Measurements from ENCODE around the gene MRGPRG. TPM values are rescaled to one million over a fixed set of nuclear protein-coding genes. Genes with fewer than 3 reads are reported as not detected.

Gene MRGPRG
- total RNA-seq, 1 experiment from 2014 or later, result not detected

DNA sequence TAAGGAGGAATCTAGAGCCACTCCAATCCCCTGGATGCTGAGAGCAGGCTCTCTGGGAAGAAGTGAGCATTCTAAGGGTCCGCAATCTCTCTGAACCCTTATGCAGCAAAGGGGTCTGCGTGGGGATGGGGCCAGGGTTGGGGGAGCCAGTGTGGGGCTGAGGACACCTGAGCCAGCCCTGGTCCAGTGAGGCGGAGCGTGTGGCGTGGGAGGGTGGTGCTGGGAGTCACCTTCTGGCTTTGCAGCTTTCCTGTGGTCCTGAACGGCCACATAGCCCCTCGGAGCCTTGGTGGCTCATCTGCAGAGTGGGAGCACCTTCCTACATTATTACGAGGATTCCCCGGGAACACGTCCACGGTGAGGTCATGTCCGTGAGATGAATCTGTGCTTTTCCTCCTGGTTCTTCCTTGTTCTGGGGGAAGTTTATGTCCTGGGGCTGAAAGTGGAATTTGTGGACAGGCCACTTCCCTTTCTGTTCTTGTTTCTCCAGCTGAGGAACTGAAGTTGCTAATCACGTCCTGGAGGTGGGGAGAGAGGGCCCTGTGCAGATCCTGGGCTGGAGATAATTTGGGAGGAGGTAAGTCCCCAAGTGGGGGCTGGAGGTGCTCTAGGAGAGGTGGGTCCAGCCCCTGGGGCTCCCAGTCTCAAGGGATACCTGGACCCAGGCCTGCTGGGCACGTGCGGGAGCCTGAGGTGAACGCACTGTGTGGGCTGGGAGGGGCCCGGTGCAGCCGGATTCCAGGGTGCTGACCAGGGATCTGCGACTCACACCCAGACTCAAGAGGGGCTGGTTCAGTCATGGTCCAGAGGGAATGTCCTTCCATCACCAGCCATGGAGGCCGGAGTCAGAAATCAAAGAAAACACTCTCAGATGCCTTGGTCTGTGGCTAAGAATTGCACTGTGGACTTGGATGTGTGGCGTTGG lies 7.5 kb upstream of the MRGPRG start:
- Histone ChIP-seq H3K36me3 (ENCODE audit: insufficient read depth, low read length, poor library complexity, severe bottlenecking) (no peaks in the 10 kb centered on the region), H3K27me3 (replicated peaks; ENCODE audit: insufficient read depth, low read depth, low read length, poor library complexity) (no peaks in the 10 kb centered on the region), H3K27ac (ENCODE audit: low read depth, low read length, poor library complexity, severe bottlenecking) (no peak overlapping the region), H3K4me1 (ENCODE audit: insufficient read depth, low read length, poor library complexity, severe bottlenecking) (no peaks in the 10 kb centered on the region), H3K9me3 (ENCODE audit: low read depth, low read length, poor library complexity, severe bottlenecking) (no peaks in the 10 kb centered on the region), H3K4me3 (ENCODE audit: low read depth, low read length, poor library complexity, severe bottlenecking) (no peak overlapping the region)
- TF ChIP-seq EZH2 (IDR thresholded peaks at IDR 0.05; ENCODE audit: borderline replicate concordance, low read depth, low read length, poor library complexity, severe bottlenecking), result no peak
- TF ChIP-seq, protein P1, sequence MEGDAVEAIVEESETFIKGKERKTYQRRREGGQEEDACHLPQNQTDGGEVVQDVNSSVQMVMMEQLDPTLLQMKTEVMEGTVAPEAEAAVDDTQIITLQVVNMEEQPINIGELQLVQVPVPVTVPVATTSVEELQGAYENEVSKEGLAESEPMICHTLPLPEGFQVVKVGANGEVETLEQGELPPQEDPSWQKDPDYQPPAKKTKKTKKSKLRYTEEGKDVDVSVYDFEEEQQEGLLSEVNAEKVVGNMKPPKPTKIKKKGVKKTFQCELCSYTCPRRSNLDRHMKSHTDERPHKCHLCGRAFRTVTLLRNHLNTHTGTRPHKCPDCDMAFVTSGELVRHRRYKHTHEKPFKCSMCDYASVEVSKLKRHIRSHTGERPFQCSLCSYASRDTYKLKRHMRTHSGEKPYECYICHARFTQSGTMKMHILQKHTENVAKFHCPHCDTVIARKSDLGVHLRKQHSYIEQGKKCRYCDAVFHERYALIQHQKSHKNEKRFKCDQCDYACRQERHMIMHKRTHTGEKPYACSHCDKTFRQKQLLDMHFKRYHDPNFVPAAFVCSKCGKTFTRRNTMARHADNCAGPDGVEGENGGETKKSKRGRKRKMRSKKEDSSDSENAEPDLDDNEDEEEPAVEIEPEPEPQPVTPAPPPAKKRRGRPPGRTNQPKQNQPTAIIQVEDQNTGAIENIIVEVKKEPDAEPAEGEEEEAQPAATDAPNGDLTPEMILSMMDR (conservative IDR thresholded peaks at IDR 0.05; ENCODE audit: low read depth, low read length), result no peak
- intact Hi-C loops (cut with micrococcal nuclease; ENCODE audit: unreplicated experiment), result no loop called here
- BruUV-seq (replicated peaks), result no TSS peak
- ChIA-PET CTCF (no interaction called here), POLR2A (ENCODE audit: low non-redundant PET) (no interaction called here)
- DNase-seq (ENCODE audit: low spot score), result no peak

DNA sequence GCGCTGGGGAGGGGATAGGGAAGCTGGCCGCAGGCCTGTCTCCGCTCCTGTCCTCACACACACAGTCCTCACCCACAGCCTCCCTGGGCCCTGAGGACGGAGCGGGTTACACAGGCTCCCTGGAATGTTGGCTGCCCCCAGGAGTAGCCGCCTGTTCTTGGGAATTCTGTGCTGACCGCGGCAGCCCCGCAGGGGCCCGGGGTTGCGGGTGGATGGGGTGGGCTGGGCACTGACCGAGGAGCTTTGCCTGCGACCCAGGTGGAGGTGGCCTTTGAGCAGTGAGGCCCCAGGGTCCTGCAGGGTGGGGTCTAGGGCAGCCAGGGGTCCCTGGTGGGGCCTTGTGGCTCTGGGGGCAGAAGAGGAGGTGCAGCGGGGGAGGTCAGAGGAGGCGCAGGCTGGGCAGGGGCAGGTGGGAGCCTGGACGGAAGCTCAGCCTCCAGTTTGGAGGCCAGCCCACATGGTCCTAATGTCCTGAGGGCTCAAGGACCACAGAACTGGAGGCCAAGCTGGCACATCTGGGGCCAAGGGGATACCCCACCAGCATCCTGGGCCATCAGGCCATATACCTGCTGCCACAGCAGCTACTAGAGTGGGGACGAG lies 6.6 kb upstream of the MRGPRG start:
- Histone ChIP-seq H3K27ac (ENCODE audit: low read depth, low read length, poor library complexity, severe bottlenecking) (no peak overlapping the region), H3K27me3 (replicated peaks; ENCODE audit: insufficient read depth, low read depth, low read length, poor library complexity) (no peaks in the 10 kb centered on the region), H3K36me3 (ENCODE audit: insufficient read depth, low read length, poor library complexity, severe bottlenecking) (no peaks in the 10 kb centered on the region), H3K4me3 (ENCODE audit: low read depth, low read length, poor library complexity, severe bottlenecking) (no peak overlapping the region), H3K4me1 (ENCODE audit: insufficient read depth, low read length, poor library complexity, severe bottlenecking) (no peaks in the 10 kb centered on the region), H3K9me3 (ENCODE audit: low read depth, low read length, poor library complexity, severe bottlenecking) (no peaks in the 10 kb centered on the region)
- ChIA-PET POLR2A (ENCODE audit: low non-redundant PET) (no interaction called here), CTCF (no interaction called here)
- no TSS peak for BruUV-seq (replicated peaks)
- TF ChIP-seq EZH2 (IDR thresholded peaks at IDR 0.05; ENCODE audit: borderline replicate concordance, low read depth, low read length, poor library complexity, severe bottlenecking), result no peak
- TF ChIP-seq, protein P1 (conservative IDR thresholded peaks at IDR 0.05; ENCODE audit: low read depth, low read length), result no peak
- intact Hi-C loops (cut with micrococcal nuclease; ENCODE audit: unreplicated experiment), result no loop called here
- no peak for DNase-seq (ENCODE audit: low spot score)

DNA sequence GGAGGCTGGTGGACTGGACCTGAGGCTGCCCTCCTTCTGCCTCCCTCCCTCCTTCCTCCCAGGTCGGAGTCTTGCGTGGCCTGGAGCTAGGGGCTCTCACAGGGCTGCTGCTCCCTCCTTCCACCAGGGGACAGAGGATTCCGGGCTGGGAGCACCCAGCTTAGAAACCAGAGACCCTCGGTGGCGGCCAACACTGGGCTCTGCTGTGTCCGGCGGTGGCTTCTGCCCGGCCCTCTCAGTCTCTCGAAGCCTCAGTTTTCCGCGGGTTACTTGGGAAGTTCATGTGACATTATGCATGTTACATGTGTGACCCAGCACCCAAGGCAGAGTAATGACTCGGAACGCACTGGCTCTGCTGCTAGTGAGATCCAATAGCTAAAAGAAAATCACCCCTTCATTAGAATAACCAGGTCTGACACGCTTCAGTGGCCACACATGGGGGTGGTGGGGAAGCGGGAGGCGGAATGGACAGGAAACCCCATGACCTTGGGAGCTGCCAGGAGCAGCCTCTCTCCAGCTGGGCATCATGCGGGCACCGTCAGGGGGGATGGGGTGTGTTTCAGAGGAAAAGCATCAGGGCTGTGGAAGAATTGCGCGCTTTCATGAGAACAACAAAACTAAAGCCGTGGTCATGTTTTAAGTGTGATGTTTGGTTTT lies 5.9 kb upstream of the MRGPRG start:
- no TSS peak for BruUV-seq (replicated peaks)
- ChIA-PET CTCF (no interaction called here), POLR2A (ENCODE audit: low non-redundant PET) (no interaction called here)
- intact Hi-C loops (cut with micrococcal nuclease; ENCODE audit: unreplicated experiment), result no loop called here
- no peak for TF ChIP-seq EZH2 (IDR thresholded peaks at IDR 0.05; ENCODE audit: borderline replicate concordance, low read depth, low read length, poor library complexity, severe bottlenecking)
- TF ChIP-seq, protein P1 (conservative IDR thresholded peaks at IDR 0.05; ENCODE audit: low read depth, low read length), result no peak
- Histone ChIP-seq H3K9me3 (ENCODE audit: low read depth, low read length, poor library complexity, severe bottlenecking) (no peaks in the 10 kb centered on the region), H3K36me3 (ENCODE audit: insufficient read depth, low read length, poor library complexity, severe bottlenecking) (no peaks in the 10 kb centered on the region), H3K27ac (ENCODE audit: low read depth, low read length, poor library complexity, severe bottlenecking) (no peak overlapping the region), H3K27me3 (replicated peaks; ENCODE audit: insufficient read depth, low read depth, low read length, poor library complexity) (no peaks in the 10 kb centered on the region), H3K4me3 (ENCODE audit: low read depth, low read length, poor library complexity, severe bottlenecking) (no peak overlapping the region), H3K4me1 (ENCODE audit: insufficient read depth, low read length, poor library complexity, severe bottlenecking) (no peaks in the 10 kb centered on the region)
- no peak for DNase-seq (ENCODE audit: low spot score)
